Liver (tissue), 9 donors: ENCODE data around the gene FGF14. TPM values are rescaled to one million over a fixed set of nuclear protein-coding genes. Genes with fewer than 3 reads are reported as not detected.

Source experiments
- DNase-seq: peaks from one replicate; pipeline ENCODE4 v3.0.0-alpha.2; 2017; ENCODE audit warnings: low spot score
- H3K27ac ChIP-seq, 2 donors: one replicate each; pipeline ENCODE4 v1.7.0; 2013; ENCODE audit warnings: inconsistent platforms in 2 of 2, low read length in 2 of 2, control low read depth in 1 of 2, low read depth in 1 of 2, mild to moderate bottlenecking in 1 of 2
- H3K27me3 ChIP-seq, 4 donors: one replicate each; pipeline versions ENCODE4 v1.6.1 to v1.7.0; 2013; ENCODE audit warnings: low read length in 3 of 4, inconsistent platforms in 1 of 4, mild to moderate bottlenecking in 1 of 4, moderate library complexity in 1 of 4; ENCODE audit not compliant: control insufficient read depth in 4 of 4, insufficient read depth in 4 of 4
- H3K36me3 ChIP-seq, 4 donors: one replicate each; pipeline versions ENCODE4 v1.6.1 to v1.7.0; 2013; ENCODE audit warnings: low read length in 3 of 4, mild to moderate bottlenecking in 3 of 4, low read depth in 1 of 4, moderate library complexity in 1 of 4; ENCODE audit not compliant: control insufficient read depth in 4 of 4, insufficient read depth in 3 of 4
- H3K4me1 ChIP-seq, 4 donors: one replicate each; pipeline versions ENCODE4 v1.6.1 to v1.7.0; 2013; ENCODE audit warnings: low read length in 3 of 4, mild to moderate bottlenecking in 3 of 4, moderate library complexity in 1 of 4; ENCODE audit not compliant: control insufficient read depth in 4 of 4, insufficient read depth in 4 of 4
- H3K4me3 ChIP-seq, 3 donors: one replicate each; pipeline versions ENCODE4 v1.6.1 to v1.7.0; 2013; ENCODE audit warnings: low read length in 3 of 3, control low read depth in 1 of 3, low read depth in 1 of 3, mild to moderate bottlenecking in 1 of 3
- H3K9ac ChIP-seq, 2 donors: one replicate each; pipeline ENCODE4 v1.7.0; 2013; ENCODE audit warnings: low read length in 2 of 2, mild to moderate bottlenecking in 2 of 2, moderate library complexity in 2 of 2, control low read depth in 1 of 2, low read depth in 1 of 2
- H3K9me3 ChIP-seq, 4 donors: one replicate each; pipeline versions ENCODE4 v1.6.1 to v1.7.0; 2013; ENCODE audit warnings: low read length in 3 of 4; ENCODE audit not compliant: control insufficient read depth in 4 of 4
- ATF3 ChIP-seq: IDR thresholded peaks from 2 replicates; pipeline ENCODE4 v1.6.1; 2016; ENCODE audit warnings: antibody characterized with exemption
- CTCF ChIP-seq: fragments of 150-350 bp; IDR thresholded peaks from 2 replicates; pipeline ENCODE4 v1.5.1; 2017; ENCODE audit warnings: improper control_type of control experiment, low read depth, low read length; ENCODE audit not compliant: missing input control
- FOXA1 ChIP-seq: IDR thresholded peaks from 2 replicates; pipeline ENCODE4 v1.6.1; 2016; ENCODE audit warnings: antibody characterized with exemption
- GABPA ChIP-seq, 2 donors: IDR thresholded peaks in 1 of 2; conservative IDR thresholded peaks in 1 of 2; 2 replicates each; pipeline ENCODE4 v1.6.1; 2016; ENCODE audit warnings: antibody characterized with exemption in 2 of 2, mild to moderate bottlenecking in 1 of 2, moderate library complexity in 1 of 2
- JUND ChIP-seq, 2 donors: IDR thresholded peaks; 2 replicates each; pipeline ENCODE4 v1.6.1; 2016; ENCODE audit warnings: antibody characterized with exemption in 2 of 2
- NR2F2 ChIP-seq: IDR thresholded peaks from 2 replicates; pipeline ENCODE4 v1.6.1; 2016; ENCODE audit warnings: antibody characterized with exemption
- RAD21 ChIP-seq, 2 donors: IDR thresholded peaks; 2 replicates each; pipeline ENCODE4 v1.6.1; 2016; ENCODE audit warnings: antibody characterized with exemption in 2 of 2, mild to moderate bottlenecking in 2 of 2
- REST ChIP-seq: IDR thresholded peaks from 2 replicates; pipeline ENCODE4 v1.6.1; 2016; ENCODE audit warnings: antibody characterized with exemption, mild to moderate bottlenecking
- RXRA ChIP-seq, 2 donors: IDR thresholded peaks; 2 replicates each; pipeline ENCODE4 v1.6.1; 2017 to 2018; ENCODE audit warnings: antibody characterized with exemption in 2 of 2, mild to moderate bottlenecking in 1 of 2
- SP1 ChIP-seq: IDR thresholded peaks from 2 replicates; pipeline ENCODE4 v1.6.1; 2018; ENCODE audit warnings: antibody characterized with exemption, mild to moderate bottlenecking
- TAF1 ChIP-seq: conservative IDR thresholded peaks from 2 replicates; pipeline ENCODE4 v1.6.1; 2016; ENCODE audit warnings: antibody characterized with exemption, mild to moderate bottlenecking
- ZBTB33 ChIP-seq: IDR thresholded peaks from 2 replicates; pipeline ENCODE4 v1.6.1; 2016; ENCODE audit warnings: antibody characterized with exemption
- WGBS: extraction: QIAGEN DNeasy Blood & Tissue Kit; methylation state at CpG from one replicate; pipeline ENCODE4 v1.1.7; 2013; 5-methylcytosine and 5-hydroxymethylcytosine counted together
- polyA plus RNA-seq, 2 donors: library from polyadenylated mRNA; stranded (reverse) in 1 of 2; unstranded in 1 of 2; fragments of 200-250 nt in 1 of 2; fragments of >200 nt in 1 of 2; fragmentation: Nextera tagmentation in 1 of 2; extraction: Ambion mirVana in 1 of 2; gene quantifications; one replicate each; pipeline versions ENCODE4 v1.2.1 to v1.2.3, GENCODE V29; 2013 to 2015
- total RNA-seq, 2 donors: library from RNA; depleted of rRNA; stranded (reverse); fragments of >200 nt; gene quantifications; one replicate each; pipeline ENCODE4 v1.2.3, GENCODE V29; 2014
- donor health status: healthy.
- donor health status: healthy.
- donor health status: healthy.
- donor health status: healthy.
- donor health status: healthy.

Gene FGF14
- total and polyA plus RNA-seq, 4 donors: 0.05 to 3.3 (median 1.0) TPM

- TF ChIP-seq REST: no peak
These were observed 543.0 kb downstream of the FGF14 start (continued) for GRCh38 chr13:101858860-101859259.

- TF ChIP-seq ZBTB33 (no peak), RXRA (IDR thresholded peaks at IDR 0.05) (no peak), CTCF (no peak), REST (no peak), RAD21 (IDR thresholded peaks at IDR 0.05) (no peak)
- Histone ChIP-seq H3K9me3 (no peaks in the 10 kb centered on the region), H3K27me3 (peaks cover 0 to 13% (median 0%) of the 10 kb centered on the region in 4 donors), H3K36me3 (no peaks in the 10 kb centered on the region), H3K9ac (no peak overlapping the region), H3K27ac (no peak overlapping the region), H3K4me1 (no peaks in the 10 kb centered on the region), H3K4me3 (no peak overlapping the region)
- WGBS: 75% methylated on average over 4 of the region's 4 CpGs
- DNase-seq: no peak
These were observed 555.1 kb downstream of the FGF14 start for GRCh38 chr13:101846701-101847100.

- Histone ChIP-seq H3K27ac (no peak overlapping the region), H3K9me3 (no peaks in the 10 kb centered on the region), H3K36me3 (no peaks in the 10 kb centered on the region), H3K4me3 (no peak overlapping the region), H3K27me3 (peaks cover 0 to 13% (median 0%) of the 10 kb centered on the region in 4 donors), H3K4me1 (no peaks in the 10 kb centered on the region), H3K9ac (no peak overlapping the region)
- no peak for DNase-seq
- 67% methylated on average over 2 of the region's 2 CpGs for WGBS
- TF ChIP-seq RXRA (IDR thresholded peaks at IDR 0.05) (no peak), GABPA (IDR thresholded peaks at IDR 0.05 in 1 of 2, conservative IDR thresholded peaks at IDR 0.05 in 1 of 2) (no peak), TAF1 (no peak), SP1 (no peak), FOXA1 (no peak), JUND (IDR thresholded peaks at IDR 0.05) (no peak), NR2F2 (no peak), ZBTB33 (no peak), RAD21 (IDR thresholded peaks at IDR 0.05) (no peak), ATF3 (no peak)
These were observed 555.6 kb downstream of the FGF14 start for GRCh38 chr13:101846249-101846648.
